Measurements from ENCODE around the gene OR6C65.

DNA sequence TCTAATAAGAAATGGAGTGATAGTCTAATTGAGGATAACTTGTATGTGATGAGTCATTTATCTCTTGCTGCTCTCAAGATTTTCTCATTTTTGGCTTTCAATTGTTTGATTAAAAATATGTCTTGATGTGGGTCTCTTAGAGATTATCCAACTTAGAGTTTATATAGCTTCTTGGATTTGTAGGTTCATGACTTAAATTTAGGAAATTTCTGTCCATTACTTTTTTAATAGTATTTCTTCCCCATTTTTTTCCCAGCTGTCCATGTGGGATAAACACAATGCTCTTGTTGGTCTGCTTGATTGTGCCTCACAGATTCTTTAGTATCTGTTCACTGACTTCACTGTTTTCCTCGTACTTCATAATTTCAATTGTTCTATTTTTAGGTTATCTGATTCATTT, 7.5 kb downstream of the OR6C65 start:
- TF ChIP-seq, protein P1, sequence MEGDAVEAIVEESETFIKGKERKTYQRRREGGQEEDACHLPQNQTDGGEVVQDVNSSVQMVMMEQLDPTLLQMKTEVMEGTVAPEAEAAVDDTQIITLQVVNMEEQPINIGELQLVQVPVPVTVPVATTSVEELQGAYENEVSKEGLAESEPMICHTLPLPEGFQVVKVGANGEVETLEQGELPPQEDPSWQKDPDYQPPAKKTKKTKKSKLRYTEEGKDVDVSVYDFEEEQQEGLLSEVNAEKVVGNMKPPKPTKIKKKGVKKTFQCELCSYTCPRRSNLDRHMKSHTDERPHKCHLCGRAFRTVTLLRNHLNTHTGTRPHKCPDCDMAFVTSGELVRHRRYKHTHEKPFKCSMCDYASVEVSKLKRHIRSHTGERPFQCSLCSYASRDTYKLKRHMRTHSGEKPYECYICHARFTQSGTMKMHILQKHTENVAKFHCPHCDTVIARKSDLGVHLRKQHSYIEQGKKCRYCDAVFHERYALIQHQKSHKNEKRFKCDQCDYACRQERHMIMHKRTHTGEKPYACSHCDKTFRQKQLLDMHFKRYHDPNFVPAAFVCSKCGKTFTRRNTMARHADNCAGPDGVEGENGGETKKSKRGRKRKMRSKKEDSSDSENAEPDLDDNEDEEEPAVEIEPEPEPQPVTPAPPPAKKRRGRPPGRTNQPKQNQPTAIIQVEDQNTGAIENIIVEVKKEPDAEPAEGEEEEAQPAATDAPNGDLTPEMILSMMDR (IDR thresholded peaks at IDR 0.05) = no peak
- TF ChIP-seq EP300 (IDR thresholded peaks at IDR 0.05) = no peak
- TF ChIP-seq POLR2A (IDR thresholded peaks at IDR 0.05) = no peak
